CD4-positive, alpha-beta T cell treated with Interleukin-4 for 1 hour (primary cell): ENCODE measurements around the gene CD2AP.
"Not testable (repeated sequence)": the region's sequence is repeated elsewhere in the genome, so short reads cannot be mapped to it uniquely, and the experiment has no call there.

Source experiments
- DNase-seq, 2 donors: peaks; one replicate each; pipeline ENCODE4 v3.0.0-alpha.2; 2020 to 2022

Gene CD2AP

GRCh38 chr6:47647626-47648025 lies 170.0 kb downstream of the CD2AP start:
- DNase-seq: not testable (repeated sequence)

- DNase-seq: no peak
Measured at GRCh38 chr6:47648031-47648430, 170.4 kb downstream of the CD2AP start.

- DNase-seq: no peak
Measured at GRCh38 chr6:47650553-47651432, 173.2 kb downstream of the CD2AP start.

GRCh38 chr6:47651505-47651944 lies 173.9 kb downstream of the CD2AP start:
- DNase-seq: no peak

GRCh38 chr6:47653706-47654105 lies 176.1 kb downstream of the CD2AP start:
- DNase-seq: no peak

GRCh38 chr6:47654255-47654654 lies 176.7 kb downstream of the CD2AP start:
- DNase-seq: no peak

GRCh38 chr6:47655719-47656595 lies 178.4 kb downstream of the CD2AP start:
- no peak for DNase-seq

GRCh38 chr6:47661960-47662359 lies 184.4 kb downstream of the CD2AP start:
- no peak for DNase-seq

GRCh38 chr6:47663462-47664216 lies 186.1 kb downstream of the CD2AP start:
- no peak for DNase-seq

GRCh38 chr6:47665112-47665511 lies 187.5 kb downstream of the CD2AP start:
- DNase-seq: no peak

- no peak for DNase-seq
Measured at GRCh38 chr6:47669684-47670513, 192.3 kb downstream of the CD2AP start.

- no peak for DNase-seq
Measured at GRCh38 chr6:47670851-47671250, 193.3 kb downstream of the CD2AP start.

- DNase-seq: no peak
Measured at GRCh38 chr6:47671777-47672176, 194.2 kb downstream of the CD2AP start.

- no peak for DNase-seq
Measured at GRCh38 chr6:47672816-47673215, 195.2 kb downstream of the CD2AP start.

- DNase-seq: no peak
Measured at GRCh38 chr6:47674673-47675072, 197.1 kb downstream of the CD2AP start.
